Neural cell (in vitro differentiated cells): ENCODE data around the gene FUT8. TPM values are rescaled to one million over a fixed set of nuclear protein-coding genes. Genes with fewer than 3 reads are reported as not detected.
A peak's percentile ranks its signal among the peaks of the same experiment; 100 is the strongest.
"Not testable (repeated sequence)": the region's sequence is repeated elsewhere in the genome, so short reads cannot be mapped to it uniquely, and the experiment has no call there.

Source experiments
- H2AFZ ChIP-seq: fragments of 200-600, 300-800 bp; sonication (generic), shearing (Covaris generic); 2 replicates; pipeline ENCODE4 v1.6.0; 2014; ENCODE audit warnings: low read depth, mild to moderate bottlenecking, antibody characterized with exemption, low read length, moderate library complexity
- H3F3A ChIP-seq: fragments of 200-600 bp; shearing (Covaris generic); 2 replicates; pipeline ENCODE4 v1.6.1; 2016; ENCODE audit warnings: mild to moderate bottlenecking, moderate library complexity, mixed read lengths, antibody characterized with exemption, low read length; ENCODE audit not compliant: insufficient read depth, poor library complexity, severe bottlenecking
- H3K27ac ChIP-seq: fragments of 200-600, 300-800 bp; sonication (generic), shearing (Covaris generic); 2 replicates; pipeline ENCODE4 v1.5.1; 2014; ENCODE audit warnings: mild to moderate bottlenecking, low read length, moderate library complexity
- H3K27me3 ChIP-seq: fragments of 300-800, 200-600 bp; sonication (generic), shearing (Covaris generic); 2 replicates; pipeline ENCODE4 v1.6.0; 2014; ENCODE audit warnings: mild to moderate bottlenecking, low read depth, low read length, moderate library complexity; ENCODE audit not compliant: insufficient read depth
- H3K36me3 ChIP-seq: fragments of 300-800, 200-600 bp; sonication (generic), shearing (Covaris generic); 2 replicates; pipeline ENCODE4 v1.5.1; 2014; ENCODE audit warnings: mild to moderate bottlenecking, antibody characterized with exemption, low read length, moderate library complexity; ENCODE audit not compliant: insufficient read depth
- H3K4me2 ChIP-seq: fragments of 300-800, 200-600 bp; sonication (generic), shearing (Covaris generic); 2 replicates; pipeline ENCODE4 v1.6.0; 2014; ENCODE audit warnings: mild to moderate bottlenecking, low read length
- H3K4me3 ChIP-seq: fragments of 300-800, 200-600 bp; sonication (generic), shearing (Covaris generic); 2 replicates; pipeline ENCODE4 v1.5.1; 2014; ENCODE audit warnings: mild to moderate bottlenecking, low read length, moderate library complexity
- H3K79me2 ChIP-seq: fragments of 200-600 bp; shearing (Covaris generic); replicated peaks from 2 replicates; pipeline ENCODE4 v1.6.0; 2014; ENCODE audit warnings: mild to moderate bottlenecking, low read length, moderate library complexity; ENCODE audit not compliant: insufficient read depth
- H3K9ac ChIP-seq: fragments of 300-800, 200-600 bp; sonication (generic), shearing (Covaris generic); 2 replicates; pipeline ENCODE4 v1.6.1; 2016; ENCODE audit warnings: mild to moderate bottlenecking, low read length, mixed read lengths
- H3K9me2 ChIP-seq: fragments of 200-600 bp; shearing (Covaris generic); 2 replicates; pipeline ENCODE4 v1.6.1; 2016; ENCODE audit warnings: mild to moderate bottlenecking, low read length, mixed read lengths; ENCODE audit not compliant: insufficient read depth
- H3K9me3 ChIP-seq: fragments of 200-600, 300-800 bp; sonication (generic), shearing (Covaris generic); 2 replicates; pipeline ENCODE4 v1.6.1; 2016; ENCODE audit warnings: mild to moderate bottlenecking, mixed run types, low read length, moderate library complexity, mixed read lengths
- H4K20me1 ChIP-seq: fragments of 200-600 bp; shearing (Covaris generic); 2 replicates; pipeline ENCODE4 v1.6.1; 2016; ENCODE audit warnings: mild to moderate bottlenecking, mixed run types; ENCODE audit not compliant: insufficient read depth
- EP300 ChIP-seq: fragments of 450-650 bp; conservative IDR thresholded peaks from 2 replicates; pipeline ENCODE4 v1.6.1; 2014; ENCODE audit warnings: antibody characterized with exemption, mild to moderate bottlenecking, moderate library complexity; ENCODE audit not compliant: poor library complexity, severe bottlenecking
- EZH2 ChIP-seq: fragments of 200-600, 300-800 bp; shearing (Covaris generic), sonication (generic); IDR thresholded peaks from 2 replicates; pipeline ENCODE4 v1.6.1; 2014; ENCODE audit warnings: antibody characterized with exemption, low read length, borderline replicate concordance, mild to moderate bottlenecking; ENCODE audit not compliant: insufficient read depth, poor library complexity, severe bottlenecking
- MXI1 ChIP-seq: fragments of 450-650 bp; conservative IDR thresholded peaks from 2 replicates; pipeline ENCODE4 v1.6.1; 2014; ENCODE audit warnings: antibody characterized with exemption, mild to moderate bottlenecking; ENCODE audit not compliant: poor library complexity, severe bottlenecking
- POLR2AphosphoS5 ChIP-seq: IDR thresholded peaks from 2 replicates; pipeline ENCODE4 v1.6.1; 2012
- RAD21 ChIP-seq: fragments of 450-650 bp; conservative IDR thresholded peaks from 2 replicates; pipeline ENCODE4 v1.6.1; 2014; ENCODE audit warnings: antibody characterized with exemption, mild to moderate bottlenecking, moderate library complexity
- SMC3 ChIP-seq: fragments of 450-650 bp; conservative IDR thresholded peaks from 2 replicates; pipeline ENCODE4 v1.6.1; 2014; ENCODE audit warnings: antibody characterized with exemption, mild to moderate bottlenecking, moderate library complexity; ENCODE audit not compliant: poor library complexity
- TAF1 ChIP-seq: IDR thresholded peaks from 2 replicates; pipeline ENCODE4 v1.6.1; 2012; ENCODE audit warnings: low read depth
- polyA plus RNA-seq: library from polyadenylated mRNA; depleted of rRNA; stranded (reverse); fragments of >200 nt; gene quantifications from 2 replicates; pipeline ENCODE4 v1.2.3, GENCODE V29; 2014
- TF ChIP-seq, protein P1 (sequence below): fragments of 450-650 bp; IDR thresholded peaks from 2 replicates; pipeline ENCODE4 v1.5.1; 2014; ENCODE audit warnings: antibody characterized with exemption, mild to moderate bottlenecking, moderate library complexity; ENCODE audit not compliant: poor library complexity, severe bottlenecking
- TF ChIP-seq, protein P2 (sequence below): IDR thresholded peaks from 2 replicates; pipeline ENCODE4 v1.6.1; 2012; ENCODE audit warnings: borderline replicate concordance

Gene FUT8
- polyA plus RNA-seq, 1 donor from 2014 or later, result 72.8 TPM

DNA sequence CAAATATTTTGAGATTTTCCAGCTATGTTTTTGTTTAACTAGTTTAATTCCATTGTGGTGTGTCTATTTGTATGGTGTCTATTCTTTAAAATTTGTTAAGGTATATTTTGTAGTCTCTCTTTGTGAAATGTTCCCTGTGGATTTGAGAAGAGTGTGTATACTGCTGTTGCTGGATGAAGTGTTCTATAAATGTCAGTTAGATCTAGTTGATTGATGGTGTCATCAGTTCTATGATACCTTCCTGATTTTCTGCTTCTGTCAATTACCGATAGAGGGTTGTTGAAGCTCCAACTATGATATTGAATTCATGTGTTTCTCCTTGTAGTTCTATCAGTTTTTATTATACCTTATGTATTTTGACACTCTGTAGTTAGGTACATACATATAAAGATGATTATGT is 53.1 kb downstream of the FUT8 start:
- TF ChIP-seq EZH2 (no peak), EP300 (peak; percentile 88), POLR2AphosphoS5 (peak; percentile 79), MXI1 (no peak), RAD21 (peak; percentile 12), TAF1 (no peak)
- TF ChIP-seq, protein P1, sequence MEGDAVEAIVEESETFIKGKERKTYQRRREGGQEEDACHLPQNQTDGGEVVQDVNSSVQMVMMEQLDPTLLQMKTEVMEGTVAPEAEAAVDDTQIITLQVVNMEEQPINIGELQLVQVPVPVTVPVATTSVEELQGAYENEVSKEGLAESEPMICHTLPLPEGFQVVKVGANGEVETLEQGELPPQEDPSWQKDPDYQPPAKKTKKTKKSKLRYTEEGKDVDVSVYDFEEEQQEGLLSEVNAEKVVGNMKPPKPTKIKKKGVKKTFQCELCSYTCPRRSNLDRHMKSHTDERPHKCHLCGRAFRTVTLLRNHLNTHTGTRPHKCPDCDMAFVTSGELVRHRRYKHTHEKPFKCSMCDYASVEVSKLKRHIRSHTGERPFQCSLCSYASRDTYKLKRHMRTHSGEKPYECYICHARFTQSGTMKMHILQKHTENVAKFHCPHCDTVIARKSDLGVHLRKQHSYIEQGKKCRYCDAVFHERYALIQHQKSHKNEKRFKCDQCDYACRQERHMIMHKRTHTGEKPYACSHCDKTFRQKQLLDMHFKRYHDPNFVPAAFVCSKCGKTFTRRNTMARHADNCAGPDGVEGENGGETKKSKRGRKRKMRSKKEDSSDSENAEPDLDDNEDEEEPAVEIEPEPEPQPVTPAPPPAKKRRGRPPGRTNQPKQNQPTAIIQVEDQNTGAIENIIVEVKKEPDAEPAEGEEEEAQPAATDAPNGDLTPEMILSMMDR, result no peak
- TF ChIP-seq, protein P2, sequence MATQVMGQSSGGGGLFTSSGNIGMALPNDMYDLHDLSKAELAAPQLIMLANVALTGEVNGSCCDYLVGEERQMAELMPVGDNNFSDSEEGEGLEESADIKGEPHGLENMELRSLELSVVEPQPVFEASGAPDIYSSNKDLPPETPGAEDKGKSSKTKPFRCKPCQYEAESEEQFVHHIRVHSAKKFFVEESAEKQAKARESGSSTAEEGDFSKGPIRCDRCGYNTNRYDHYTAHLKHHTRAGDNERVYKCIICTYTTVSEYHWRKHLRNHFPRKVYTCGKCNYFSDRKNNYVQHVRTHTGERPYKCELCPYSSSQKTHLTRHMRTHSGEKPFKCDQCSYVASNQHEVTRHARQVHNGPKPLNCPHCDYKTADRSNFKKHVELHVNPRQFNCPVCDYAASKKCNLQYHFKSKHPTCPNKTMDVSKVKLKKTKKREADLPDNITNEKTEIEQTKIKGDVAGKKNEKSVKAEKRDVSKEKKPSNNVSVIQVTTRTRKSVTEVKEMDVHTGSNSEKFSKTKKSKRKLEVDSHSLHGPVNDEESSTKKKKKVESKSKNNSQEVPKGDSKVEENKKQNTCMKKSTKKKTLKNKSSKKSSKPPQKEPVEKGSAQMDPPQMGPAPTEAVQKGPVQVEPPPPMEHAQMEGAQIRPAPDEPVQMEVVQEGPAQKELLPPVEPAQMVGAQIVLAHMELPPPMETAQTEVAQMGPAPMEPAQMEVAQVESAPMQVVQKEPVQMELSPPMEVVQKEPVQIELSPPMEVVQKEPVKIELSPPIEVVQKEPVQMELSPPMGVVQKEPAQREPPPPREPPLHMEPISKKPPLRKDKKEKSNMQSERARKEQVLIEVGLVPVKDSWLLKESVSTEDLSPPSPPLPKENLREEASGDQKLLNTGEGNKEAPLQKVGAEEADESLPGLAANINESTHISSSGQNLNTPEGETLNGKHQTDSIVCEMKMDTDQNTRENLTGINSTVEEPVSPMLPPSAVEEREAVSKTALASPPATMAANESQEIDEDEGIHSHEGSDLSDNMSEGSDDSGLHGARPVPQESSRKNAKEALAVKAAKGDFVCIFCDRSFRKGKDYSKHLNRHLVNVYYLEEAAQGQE, result no peak
- Histone ChIP-seq H3K36me3 (peaks cover 11% of the 10 kb centered on the region), H3K79me2 (peaks cover 22% of the 10 kb centered on the region), H2AFZ (no peak overlapping the region), H3K27me3 (no peaks in the 10 kb centered on the region), H3K9me3 (no peaks in the 10 kb centered on the region), H3K9me2 (no peaks in the 10 kb centered on the region), H3K4me2 (no peak overlapping the region), H3F3A (no peaks in the 10 kb centered on the region), H3K4me3 (no peak overlapping the region), H4K20me1 (no peaks in the 10 kb centered on the region), H3K27ac (peak overlapping the region; percentile 31), H3K9ac (no peak overlapping the region)

DNA sequence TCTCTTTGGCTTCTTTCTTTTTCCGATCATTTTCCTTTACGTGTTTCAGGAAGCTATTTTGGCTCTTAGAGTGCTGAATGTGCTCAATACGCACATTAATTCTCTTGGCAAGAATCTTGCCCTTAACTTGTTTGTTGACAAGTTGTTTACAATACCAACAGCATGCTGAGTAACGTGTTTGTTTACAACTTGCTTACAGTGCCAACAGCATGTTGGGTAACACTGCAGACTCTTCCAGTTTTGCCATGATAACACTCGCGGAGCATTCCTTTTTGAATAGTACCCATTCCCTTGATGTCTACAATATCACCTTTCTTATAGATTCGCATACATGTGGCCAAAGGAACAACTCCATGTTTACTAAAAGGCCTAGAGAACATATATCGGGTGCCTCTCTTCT is 55.4 kb downstream of the FUT8 start:
- H3K79me2 ChIP-seq, result peaks cover 27% of the 10 kb centered on the region
- H4K20me1 ChIP-seq, H3K36me3 ChIP-seq, H3K27me3 ChIP-seq, H3K27ac ChIP-seq, H3K9ac ChIP-seq, H3K9me3 ChIP-seq, H3F3A ChIP-seq, H3K4me3 ChIP-seq, H3K4me2 ChIP-seq, H3K9me2 ChIP-seq, H2AFZ ChIP-seq: not testable (repeated sequence)

DNA sequence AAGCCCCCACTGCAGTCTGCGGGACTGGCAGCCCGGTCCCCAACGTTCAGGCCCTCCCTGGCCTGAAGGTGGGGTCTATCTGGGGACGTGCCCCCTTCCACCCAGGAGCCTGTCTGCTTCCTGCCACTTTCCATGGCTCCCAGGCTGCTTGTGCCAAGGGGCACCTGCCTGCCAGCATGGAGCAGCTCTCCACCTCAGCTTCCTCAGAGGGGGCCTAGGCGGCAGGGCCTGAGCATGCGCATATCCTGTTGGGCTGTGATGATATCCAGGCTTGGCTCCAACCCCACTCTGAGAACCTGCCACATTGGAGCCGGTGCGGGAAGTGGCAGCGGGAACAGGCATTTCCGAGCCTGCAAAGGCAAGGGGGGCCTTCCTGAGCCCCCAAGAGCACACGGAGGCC is 57.4 kb downstream of the FUT8 start:
- Histone ChIP-seq H3K79me2 (peaks cover 16% of the 10 kb centered on the region), H3K27ac (no peak overlapping the region), H4K20me1 (no peaks in the 10 kb centered on the region), H3K4me3 (no peak overlapping the region), H2AFZ (no peak overlapping the region), H3K9me2 (no peaks in the 10 kb centered on the region), H3K4me2 (no peak overlapping the region), H3K36me3 (no peaks in the 10 kb centered on the region), H3F3A (no peaks in the 10 kb centered on the region), H3K9me3 (no peaks in the 10 kb centered on the region), H3K27me3 (no peaks in the 10 kb centered on the region), H3K9ac (no peak overlapping the region)
- TF ChIP-seq EP300 (no peak), EZH2 (no peak), MXI1 (no peak), SMC3 (no peak), RAD21 (no peak)
- TF ChIP-seq, protein P2, result no peak
